ENCODE data around the gene NEUROG2. TPM values are rescaled to one million over a fixed set of nuclear protein-coding genes. Genes with fewer than 3 reads are reported as not detected.
"Not testable (repeated sequence)": the region's sequence is repeated elsewhere in the genome, so short reads cannot be mapped to it uniquely, and the experiment has no call there.

NEUROG2 gene
- total RNA-seq, 6 donors from 2014 or later = not detected

GRCh38 chr4:112502871-112503270, 13.1 kb downstream of the NEUROG2 start:
- Histone ChIP-seq H3K4me1 (no peaks in the 10 kb centered on the region), H3K27ac (no peak overlapping the region), H3K27me3 (no peaks in the 10 kb centered on the region), H3K9me3 (no peaks in the 10 kb centered on the region), H3K4me3 (no peak overlapping the region), H3K36me3 (no peaks in the 10 kb centered on the region)
- ATAC-seq (ENCODE audit: low FRiP score in 2 of 2) (no peak), DNase-seq (no peak)
- WGBS, 2 donors = 70 to 73% methylated on average over 5 of the region's 5 CpGs
- no peak for TF ChIP-seq POLR2AphosphoS5 (IDR thresholded peaks at IDR 0.05)
- TF ChIP-seq EP300 (IDR thresholded peaks at IDR 0.05) = no peak
- no peak for TF ChIP-seq CTCF (IDR thresholded peaks at IDR 0.05)
- TF ChIP-seq POLR2A (IDR thresholded peaks at IDR 0.05) = no peak

GRCh38 chr4:112492321-112492720, 23.7 kb downstream of the NEUROG2 start:
- ATAC-seq (ENCODE audit: low FRiP score in 2 of 2) (no peak), DNase-seq (no peak)
- Histone ChIP-seq H3K4me1 (no peaks in the 10 kb centered on the region), H3K36me3 (no peaks in the 10 kb centered on the region), H3K27ac (no peak overlapping the region), H3K27me3 (no peaks in the 10 kb centered on the region), H3K9me3 (peaks cover 0 to 11% (median 0%) of the 10 kb centered on the region in 4 donors), H3K4me3 (no peak overlapping the region)
- TF ChIP-seq POLR2AphosphoS5 (IDR thresholded peaks at IDR 0.05) (no peak), POLR2A (IDR thresholded peaks at IDR 0.05) (no peak), CTCF (IDR thresholded peaks at IDR 0.05) (no peak), EP300 (IDR thresholded peaks at IDR 0.05) (no peak)
- 83 to 86% methylated on average over 7 of the region's 7 CpGs for WGBS, 2 donors

GRCh38 chr4:112490808-112491207, 25.2 kb downstream of the NEUROG2 start:
- H3K4me1 ChIP-seq; H3K27ac ChIP-seq; H3K36me3 ChIP-seq; DNase-seq; H3K4me3 ChIP-seq; ATAC-seq (ENCODE audit: low FRiP score in 2 of 2); H3K27me3 ChIP-seq: not testable (repeated sequence)
- 83 to 91% methylated on average over 3 of the region's 3 CpGs for WGBS, 2 donors
- peaks cover 0 to 11% (median 0%) of the 10 kb centered on the region in 4 donors for H3K9me3 ChIP-seq

- H3K9me3 ChIP-seq = peaks cover 0 to 13% (median 0%) of the 10 kb centered on the region in 4 donors
- no peaks in the 10 kb centered on the region for H3K27me3 ChIP-seq
- 75 to 79% methylated on average over 5 of the region's 5 CpGs for WGBS, 2 donors
- no peak for ATAC-seq (ENCODE audit: low FRiP score in 2 of 2)
- no peaks in the 10 kb centered on the region for H3K36me3 ChIP-seq
- no peak overlapping the region for H3K27ac ChIP-seq
- no peak for DNase-seq
- TF ChIP-seq POLR2A (IDR thresholded peaks at IDR 0.05) = no peak
- no peak for TF ChIP-seq POLR2AphosphoS5 (IDR thresholded peaks at IDR 0.05)
- TF ChIP-seq EP300 (IDR thresholded peaks at IDR 0.05) = no peak
- no peak for TF ChIP-seq CTCF (IDR thresholded peaks at IDR 0.05)
- H3K4me1 ChIP-seq = no peaks in the 10 kb centered on the region
- H3K4me3 ChIP-seq = no peak overlapping the region
Measured at GRCh38 chr4:112485930-112486329, 30.1 kb downstream of the NEUROG2 start.

GRCh38 chr4:112473985-112474384, 42.0 kb downstream of the NEUROG2 start:
- no peak for DNase-seq
- Histone ChIP-seq H3K36me3 (no peaks in the 10 kb centered on the region), H3K4me1 (no peaks in the 10 kb centered on the region), H3K27me3 (no peaks in the 10 kb centered on the region), H3K9me3 (no peaks in the 10 kb centered on the region), H3K4me3 (no peak overlapping the region), H3K27ac (no peak overlapping the region)
- no peak for TF ChIP-seq POLR2A (IDR thresholded peaks at IDR 0.05)
- TF ChIP-seq POLR2AphosphoS5 (IDR thresholded peaks at IDR 0.05) = no peak
- no peak for TF ChIP-seq CTCF (IDR thresholded peaks at IDR 0.05)
- no peak for TF ChIP-seq EP300 (IDR thresholded peaks at IDR 0.05)
- no peak for ATAC-seq (ENCODE audit: low FRiP score in 2 of 2)
- 93 to 96% methylated on average over 2 of the region's 2 CpGs for WGBS, 2 donors

Measured in upper lobe of left lung (tissue), 6 donors.